GM12801 (cell line): Measurements from ENCODE around the gene C1orf216.

Experiments used
- TF ChIP-seq, protein P1 (sequence below): IDR thresholded peaks from one replicate; pipeline ENCODE4 v1.5.1; 2011; ENCODE audit warnings: control low read depth; ENCODE audit not compliant: insufficient read length; ENCODE audit errors: extremely low read depth

C1orf216 gene

DNA sequence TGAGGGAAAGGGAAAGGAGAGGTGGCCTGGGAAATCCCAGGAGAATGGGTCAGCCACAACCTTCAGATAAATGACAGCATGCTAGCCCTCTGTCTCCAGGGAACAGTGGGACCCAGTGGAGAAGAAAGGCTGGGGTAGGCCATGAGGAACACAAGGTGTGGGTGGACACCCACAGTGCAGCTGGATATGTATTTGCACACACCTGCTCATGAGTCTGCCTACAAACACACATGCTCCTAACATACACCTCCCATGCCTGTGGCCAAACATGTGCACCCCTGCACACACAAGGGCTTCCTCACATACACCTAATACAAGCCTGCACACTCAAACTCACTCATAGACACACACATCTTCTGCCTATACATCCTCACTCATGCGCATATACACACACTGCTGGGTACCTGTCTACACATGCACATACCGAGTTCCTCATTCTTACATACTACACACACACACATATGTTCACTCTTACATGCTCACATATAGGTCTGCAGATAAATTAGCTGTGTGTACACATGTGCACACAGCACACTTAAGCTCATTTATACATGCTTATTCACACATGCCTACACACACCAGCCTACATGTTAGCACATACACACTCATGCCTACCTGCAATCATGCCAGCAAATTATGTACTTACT lies 3.6 kb downstream of the C1orf216 start:
- TF ChIP-seq, protein P1, sequence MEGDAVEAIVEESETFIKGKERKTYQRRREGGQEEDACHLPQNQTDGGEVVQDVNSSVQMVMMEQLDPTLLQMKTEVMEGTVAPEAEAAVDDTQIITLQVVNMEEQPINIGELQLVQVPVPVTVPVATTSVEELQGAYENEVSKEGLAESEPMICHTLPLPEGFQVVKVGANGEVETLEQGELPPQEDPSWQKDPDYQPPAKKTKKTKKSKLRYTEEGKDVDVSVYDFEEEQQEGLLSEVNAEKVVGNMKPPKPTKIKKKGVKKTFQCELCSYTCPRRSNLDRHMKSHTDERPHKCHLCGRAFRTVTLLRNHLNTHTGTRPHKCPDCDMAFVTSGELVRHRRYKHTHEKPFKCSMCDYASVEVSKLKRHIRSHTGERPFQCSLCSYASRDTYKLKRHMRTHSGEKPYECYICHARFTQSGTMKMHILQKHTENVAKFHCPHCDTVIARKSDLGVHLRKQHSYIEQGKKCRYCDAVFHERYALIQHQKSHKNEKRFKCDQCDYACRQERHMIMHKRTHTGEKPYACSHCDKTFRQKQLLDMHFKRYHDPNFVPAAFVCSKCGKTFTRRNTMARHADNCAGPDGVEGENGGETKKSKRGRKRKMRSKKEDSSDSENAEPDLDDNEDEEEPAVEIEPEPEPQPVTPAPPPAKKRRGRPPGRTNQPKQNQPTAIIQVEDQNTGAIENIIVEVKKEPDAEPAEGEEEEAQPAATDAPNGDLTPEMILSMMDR, result no peak

DNA sequence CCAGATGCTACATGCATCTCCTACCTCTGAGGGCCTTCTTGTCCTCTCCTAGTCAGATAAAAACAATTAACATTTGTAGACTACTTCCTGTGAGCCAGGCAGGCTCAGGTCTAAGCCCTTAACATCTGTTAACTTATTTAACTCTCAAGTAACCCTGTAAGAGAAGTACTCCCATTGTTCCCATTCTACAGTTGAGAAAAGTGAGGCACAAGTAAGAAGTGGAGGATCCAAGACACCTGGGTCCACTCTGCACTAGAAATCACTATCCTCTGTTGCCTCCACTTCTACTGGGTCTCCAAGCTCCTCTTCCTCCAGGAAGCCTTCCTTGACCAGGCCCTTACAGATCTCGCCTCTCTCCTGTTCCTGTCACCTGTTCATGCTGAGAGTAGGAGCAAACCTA lies 9.7 kb downstream of the C1orf216 start:
- TF ChIP-seq, protein P1, result no peak

DNA sequence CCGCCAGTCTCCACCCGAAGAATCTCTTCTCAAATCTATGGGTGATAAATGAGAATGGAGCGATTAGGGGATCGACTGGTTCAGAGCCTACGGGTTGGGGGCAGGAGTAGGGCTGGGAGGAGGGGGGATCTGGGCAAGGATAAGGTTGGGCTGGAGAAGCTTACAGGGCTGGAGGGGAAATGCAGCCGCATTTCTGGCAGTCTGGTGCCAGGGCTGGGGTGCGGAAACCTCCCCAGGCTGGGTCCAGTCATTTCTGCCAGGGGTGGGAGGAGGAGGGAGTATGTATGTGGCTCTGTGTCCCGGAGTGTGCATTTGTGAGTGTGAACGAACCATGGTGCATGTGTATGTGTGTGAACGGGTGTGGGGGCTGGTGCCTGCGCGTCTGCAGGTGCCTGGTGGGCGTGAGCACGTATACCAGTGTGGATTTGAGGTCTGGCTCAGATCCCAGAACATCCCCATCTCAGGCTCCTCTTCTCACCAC lies 10.2 kb downstream of the C1orf216 start:
- TF ChIP-seq, protein P1, result no peak

DNA sequence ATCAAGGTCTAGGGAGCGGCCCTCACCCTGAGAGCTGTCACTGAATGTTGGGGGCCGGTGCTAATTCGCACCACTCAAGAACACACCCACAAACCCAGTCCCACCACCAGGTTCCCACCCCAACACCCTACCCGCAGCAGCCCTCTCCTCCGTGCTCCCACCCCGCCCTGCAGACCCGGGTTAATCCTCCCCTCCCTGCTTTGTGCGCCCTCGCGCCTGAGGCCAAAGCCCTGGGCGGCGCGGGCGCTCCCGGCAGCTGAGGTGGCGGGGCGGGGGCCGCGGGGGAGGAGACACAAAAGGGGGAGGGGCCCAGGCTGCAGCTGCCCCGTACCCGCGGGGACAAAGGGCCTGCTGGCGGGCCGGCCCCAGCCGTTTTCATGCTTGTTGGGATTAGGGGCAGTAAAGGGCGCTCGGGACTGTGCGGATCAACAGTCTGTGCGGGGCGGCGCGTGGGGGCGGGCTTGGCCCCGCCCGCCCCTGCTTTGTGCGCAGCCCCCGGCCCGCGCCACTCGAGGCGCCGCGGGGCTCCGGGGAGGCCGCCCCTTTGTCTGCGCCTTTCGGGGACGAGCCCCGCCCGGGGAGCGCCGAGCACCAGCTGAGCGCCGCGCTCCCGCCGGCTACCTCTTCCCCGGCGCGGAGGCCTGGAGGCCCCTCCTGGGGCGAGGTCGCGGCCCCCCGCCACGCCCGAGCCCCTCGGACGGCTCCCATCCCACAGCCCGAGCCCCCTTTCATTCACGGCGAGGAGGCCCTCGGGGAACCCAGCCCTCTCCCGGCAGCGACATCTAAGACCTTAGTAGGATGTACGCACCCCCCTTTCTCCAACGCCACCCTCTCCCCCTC lies 10.9 kb downstream of the C1orf216 start:
- TF ChIP-seq, protein P1, result no peak

DNA sequence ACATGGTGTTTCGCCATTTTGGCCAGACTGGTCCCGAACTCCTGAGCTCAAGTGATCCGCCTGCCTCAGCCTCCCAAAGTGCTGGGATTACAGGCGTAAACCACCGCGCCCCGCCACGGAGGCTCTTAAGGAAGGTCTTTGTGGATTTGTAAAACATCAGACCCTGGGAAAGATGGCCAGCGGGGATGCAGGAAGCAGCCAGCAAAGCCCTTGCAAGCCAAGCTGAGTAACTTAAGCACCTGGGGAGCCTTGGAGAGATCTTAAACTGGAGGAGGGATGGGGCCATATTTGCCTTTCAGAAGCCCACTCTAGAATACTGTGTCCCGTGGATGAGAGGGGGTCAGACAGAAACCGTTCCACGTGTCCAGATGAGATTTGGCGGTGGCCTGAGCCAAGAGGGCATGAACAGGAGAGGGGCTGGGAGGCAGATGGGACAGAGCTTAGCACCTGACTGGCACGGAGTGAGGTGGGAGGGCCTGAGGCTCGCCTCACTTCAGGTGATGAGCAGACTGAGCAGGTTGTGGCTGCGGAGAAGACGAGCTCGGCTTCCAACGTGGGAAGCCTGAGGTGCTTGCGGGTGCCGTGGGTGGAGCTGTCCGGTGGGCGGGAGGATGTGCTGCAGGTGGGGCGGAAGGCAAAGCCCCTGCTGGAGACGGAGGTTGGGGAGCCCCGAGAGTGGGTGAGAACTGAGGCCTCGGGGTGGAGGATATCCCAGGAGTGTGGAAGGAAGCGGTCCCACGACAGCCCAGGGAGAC lies 11.7 kb downstream of the C1orf216 start:
- TF ChIP-seq, protein P1, result no peak

DNA sequence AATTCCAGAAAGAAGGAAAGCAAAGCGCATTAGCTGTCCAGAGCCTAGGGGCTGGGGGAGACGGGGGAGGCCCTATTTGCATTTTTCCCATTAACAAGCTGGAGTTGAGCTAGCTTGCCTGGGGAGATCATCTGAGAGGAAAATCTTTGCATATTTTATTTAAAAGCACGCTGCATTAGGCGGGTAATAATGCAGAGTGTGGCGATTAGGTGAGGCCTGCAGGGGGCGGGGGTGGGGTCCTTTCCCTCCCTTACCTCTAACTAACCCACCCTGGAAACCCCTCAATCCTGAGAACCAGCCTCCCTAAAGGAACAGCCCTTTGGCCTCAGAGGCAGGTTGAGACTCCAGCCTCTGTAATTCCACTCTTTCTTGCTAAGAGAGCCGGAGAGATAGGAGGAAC lies 16.2 kb downstream of the C1orf216 start:
- TF ChIP-seq, protein P1, result no peak

DNA sequence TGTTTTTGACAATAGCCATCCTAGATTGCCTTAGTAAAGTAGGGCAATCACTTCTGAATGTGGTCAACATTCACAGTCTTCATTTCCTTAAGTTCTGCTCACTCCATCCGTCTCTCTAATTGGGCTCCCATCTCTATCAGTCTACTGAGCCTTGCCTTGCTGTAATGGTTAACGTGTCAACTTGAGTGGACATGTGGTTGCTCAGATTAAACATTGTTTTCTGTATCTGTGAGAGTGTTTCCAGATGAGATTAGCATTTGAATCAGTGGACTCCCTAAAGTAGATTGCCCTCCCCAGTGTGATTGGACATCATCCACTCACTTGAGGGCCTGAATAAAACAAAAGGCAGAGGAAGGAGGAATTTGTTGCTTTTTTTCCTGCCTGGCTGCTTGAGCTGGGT lies 26.4 kb downstream of the C1orf216 start:
- TF ChIP-seq, protein P1, result no peak
